CD4-positive, alpha-beta T cell treated with Interleukin-4 for 4 hours (primary cell): ENCODE measurements around the gene PPP2R3C.
"Not testable (repeated sequence)": the region's sequence is repeated elsewhere in the genome, so short reads cannot be mapped to it uniquely, and the experiment has no call there.

ENCODE experiments used
- DNase-seq: peaks from one replicate; pipeline ENCODE4 v3.0.0-alpha.2; 2020

The PPP2R3C gene

GRCh38 chr14:35050652-35051051, 71.1 kb downstream of the PPP2R3C start:
- no peak for DNase-seq

- no peak for DNase-seq
These were observed 73.7 kb downstream of the PPP2R3C start for GRCh38 chr14:35047976-35048513.

- DNase-seq: peak; percentile 46
These were observed 74.8 kb downstream of the PPP2R3C start for GRCh38 chr14:35046751-35047536.

GRCh38 chr14:35046048-35046750, 75.6 kb downstream of the PPP2R3C start, which contains the start of gene FAM177A1:
TSS of gene FAM177A1 (plus strand) at chr14:35046272. CDS start at chr14:35046464, 192 bp downstream.
- DNase-seq: peak; percentile 98

GRCh38 chr14:35045798-35046047, 76.1 kb downstream of the PPP2R3C start:
- DNase-seq: no peak

DNA sequence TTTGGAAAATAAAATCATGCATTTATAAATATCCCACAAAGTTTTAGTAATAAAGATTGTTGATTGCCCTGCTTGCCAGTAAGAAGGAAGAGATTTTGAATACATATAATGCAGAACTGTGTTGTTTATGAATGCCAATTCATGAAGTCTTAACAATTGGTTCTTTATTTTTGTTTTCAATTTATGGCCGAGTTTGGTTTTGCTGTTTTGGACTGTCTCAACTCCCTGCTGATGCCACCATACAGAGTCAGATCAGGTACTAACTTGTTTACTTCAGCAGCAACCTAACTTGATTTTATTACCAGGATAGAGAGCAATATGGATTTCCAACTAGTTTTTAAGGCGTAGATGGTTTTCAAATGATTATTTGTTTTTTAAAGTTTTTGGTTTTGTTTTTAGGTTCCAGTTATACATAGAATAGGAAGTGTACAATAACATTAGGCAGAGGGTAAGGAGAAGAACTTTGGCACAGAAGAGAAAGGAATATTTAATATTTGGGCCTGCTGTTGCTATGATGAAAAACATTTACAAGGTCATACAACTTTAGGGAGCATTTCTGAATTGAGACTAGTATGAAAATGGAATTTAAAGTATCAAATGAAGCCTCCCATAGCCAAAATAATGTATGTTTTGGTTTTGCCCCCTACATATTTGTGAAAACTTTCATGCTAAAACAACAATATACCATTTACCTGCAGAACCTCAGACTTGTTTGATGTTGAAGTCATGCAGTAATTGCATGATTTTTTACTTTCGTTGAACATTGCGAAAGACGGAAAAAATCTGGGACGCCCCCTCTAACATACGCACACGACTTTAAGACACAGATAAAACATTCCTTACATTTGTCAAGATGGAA, 76.6 kb downstream of the PPP2R3C start:
- DNase-seq: no peak

GRCh38 chr14:35043046-35043445, 78.7 kb downstream of the PPP2R3C start:
- no peak for DNase-seq

DNA sequence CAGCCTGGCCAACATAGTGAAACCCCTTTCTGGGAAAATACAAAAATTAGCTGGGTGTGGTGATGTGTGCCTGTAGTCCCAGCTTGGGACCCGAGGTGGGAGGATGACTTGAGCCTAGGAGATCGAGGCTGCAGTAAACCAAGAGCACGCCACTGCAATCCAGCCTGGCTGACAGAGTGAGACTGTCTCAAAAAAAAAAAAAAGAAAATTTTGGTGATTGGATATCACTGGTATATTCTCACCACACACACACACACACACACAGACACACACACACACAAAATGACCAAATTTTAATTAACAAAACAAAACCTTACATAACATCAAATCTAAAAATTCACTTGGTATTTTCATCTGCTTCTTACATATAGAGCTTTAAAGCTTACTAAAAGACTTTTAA, 79.2 kb downstream of the PPP2R3C start:
- no peak for DNase-seq

DNA sequence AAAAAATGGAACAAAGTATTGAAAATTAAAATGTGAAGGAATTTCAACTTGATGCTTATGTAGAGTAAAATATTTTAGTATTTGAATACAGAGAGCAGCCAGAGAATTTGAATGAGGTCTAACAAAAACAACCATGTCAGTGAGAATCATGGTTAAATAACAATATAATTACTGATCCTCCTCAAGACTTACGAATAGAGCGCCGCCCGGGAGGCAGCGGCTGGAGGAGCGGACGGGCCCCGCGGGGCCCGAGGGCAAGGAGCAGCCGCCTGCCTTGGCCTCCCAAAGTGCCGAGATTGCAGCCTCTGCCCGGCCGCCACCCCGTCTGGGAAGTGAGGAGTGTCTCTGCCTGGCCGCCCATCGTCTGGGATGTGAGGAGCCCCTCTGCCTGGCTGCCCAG, 83.5 kb downstream of the PPP2R3C start:
- not testable (repeated sequence) for DNase-seq
